HEK293 (cell line): ENCODE results near the gene MYLK3.

Experiments used
- CTCF ChIA-PET: fragments of 350-600 bp; formaldehyde crosslinking; extraction: SDS; loops from one replicate; lab custom pipeline; 2021; ENCODE audit warnings: antibody characterized with exemption; lab: Yijun Ruan, JAX
- POLR2A ChIA-PET: fragments of 300-600 bp; formaldehyde crosslinking; extraction: SDS; loops from one replicate; lab custom pipeline; 2020; ENCODE audit warnings: antibody characterized with exemption, inconsistent platforms; lab: Yijun Ruan, JAX
- H3K27ac ChIP-seq: fragments of 200-500 bp; sonication (Bioruptor generic); 2 replicates; pipeline ENCODE4 v1.5.1; 2014; ENCODE audit warnings: low read depth, low read length, control low read depth, inconsistent platforms; ENCODE audit errors: extremely low read depth
- H3K36me3 ChIP-seq, 2 experiments: fragments of 200-500 bp in 1 of 2; sonication (Bioruptor generic) in 1 of 2; 1 replicate in 1 of 2; 2 replicates in 1 of 2; pipeline ENCODE4 v1.5.1; 2014 to 2017; ENCODE audit warnings: inconsistent platforms in 2 of 2, low read length in 2 of 2; ENCODE audit not compliant: control insufficient read depth in 2 of 2, insufficient read depth in 1 of 2
- H3K4me1 ChIP-seq: fragments of 200-500 bp; sonication (Bioruptor generic); 2 replicates; pipeline ENCODE4 v1.5.1; 2014; ENCODE audit warnings: mild to moderate bottlenecking, low read length, inconsistent platforms; ENCODE audit not compliant: control insufficient read depth, insufficient read depth
- H3K4me3 ChIP-seq: 2 replicates; pipeline ENCODE4 v1.5.1; 2011; ENCODE audit warnings: low read depth, mild to moderate bottlenecking, control low read depth, low read length, moderate library complexity
- H3K9me3 ChIP-seq: fragments of 200-500 bp; sonication (Bioruptor generic); 2 replicates; pipeline ENCODE4 v1.5.1; 2014; ENCODE audit warnings: low read depth, low read length, inconsistent platforms; ENCODE audit not compliant: control insufficient read depth, insufficient read depth
- CTCF ChIP-seq: fragments of 450-650 bp; formaldehyde crosslinking; IDR thresholded peaks from 2 replicates; pipeline ENCODE4 v1.5.1; 2016; ENCODE audit warnings: missing biosample characterization, missing genetic modification characterization
- GLI4 ChIP-seq: fragments of 450-650 bp; formaldehyde crosslinking; IDR thresholded peaks from 2 replicates; pipeline ENCODE4 v1.5.1; 2016; ENCODE audit warnings: missing biosample characterization, missing genetic modification characterization
- KLF16 ChIP-seq: fragments of 450-650 bp; formaldehyde crosslinking; IDR thresholded peaks from 2 replicates; pipeline ENCODE4 v1.5.1; 2017; ENCODE audit warnings: missing biosample characterization, missing genetic modification characterization
- KLF9 ChIP-seq: fragments of 450-650 bp; formaldehyde crosslinking; IDR thresholded peaks from 2 replicates; pipeline ENCODE4 v1.5.1; 2016; ENCODE audit warnings: missing biosample characterization, missing genetic modification characterization, low read depth
- TRIM28 ChIP-seq: IDR thresholded peaks from 2 replicates; pipeline ENCODE4 v1.6.1; 2011; ENCODE audit warnings: low read length, control low read depth, borderline replicate concordance
- ZNF335 ChIP-seq: fragments of 450-650 bp; formaldehyde crosslinking; conservative IDR thresholded peaks from 2 replicates; pipeline ENCODE4 v1.5.1; 2016; ENCODE audit warnings: missing biosample characterization, missing genetic modification characterization
- ZNF391 ChIP-seq: fragments of 450-650 bp; formaldehyde crosslinking; IDR thresholded peaks from 2 replicates; pipeline ENCODE4 v1.5.1; 2016; ENCODE audit warnings: low read depth, missing biosample characterization, missing genetic modification characterization, borderline replicate concordance
- ZNF404 ChIP-seq: fragments of 450-650 bp; formaldehyde crosslinking; IDR thresholded peaks from 2 replicates; pipeline ENCODE4 v1.5.1; 2017; ENCODE audit warnings: missing biosample characterization, missing genetic modification characterization
- ZNF529 ChIP-seq: fragments of 450-650 bp; formaldehyde crosslinking; IDR thresholded peaks from 2 replicates; pipeline ENCODE4 v1.5.1; 2017; ENCODE audit warnings: missing genetic modification characterization, missing biosample characterization; ENCODE audit not compliant: insufficient replicate concordance
- ZNF585B ChIP-seq: fragments of 450-650 bp; formaldehyde crosslinking; IDR thresholded peaks from 2 replicates; pipeline ENCODE4 v1.5.1; 2016; ENCODE audit warnings: missing biosample characterization, missing genetic modification characterization
- ZNF621 ChIP-seq: fragments of 450-650 bp; formaldehyde crosslinking; IDR thresholded peaks from 2 replicates; pipeline ENCODE4 v1.5.1; 2017; ENCODE audit warnings: missing biosample characterization, missing genetic modification characterization
- ZNF626 ChIP-seq: fragments of 450-650 bp; sonication (Bioruptor Pico); formaldehyde crosslinking; IDR thresholded peaks from 2 replicates; pipeline ENCODE4 v1.5.1; 2018; ENCODE audit warnings: missing biosample characterization, missing genetic modification characterization, inconsistent platforms
- ZNF658 ChIP-seq: fragments of 450-650 bp; formaldehyde crosslinking; IDR thresholded peaks from 2 replicates; pipeline ENCODE4; 2016; ENCODE audit warnings: missing biosample characterization, missing genetic modification characterization
- ZNF76 ChIP-seq: fragments of 450-650 bp; formaldehyde crosslinking; IDR thresholded peaks from 2 replicates; pipeline ENCODE4; 2016; ENCODE audit warnings: low read depth, missing biosample characterization, missing genetic modification characterization, borderline replicate concordance
- ZNF837 ChIP-seq: fragments of 450-650 bp; formaldehyde crosslinking; IDR thresholded peaks from 2 replicates; pipeline ENCODE4 v1.5.1; 2016; ENCODE audit warnings: missing biosample characterization, missing genetic modification characterization
- TF ChIP-seq, protein P1 (sequence below): fragments of 450-650 bp; formaldehyde crosslinking; IDR thresholded peaks from 2 replicates; pipeline ENCODE4 v1.5.1; 2016; ENCODE audit warnings: missing biosample characterization, missing genetic modification characterization
- TF ChIP-seq, protein P2 (sequence below): fragments of 450-650 bp; formaldehyde crosslinking; IDR thresholded peaks from 2 replicates; pipeline ENCODE4; 2016; ENCODE audit warnings: missing biosample characterization, missing genetic modification characterization
- TF ChIP-seq, protein P3 (sequence below): fragments of 450-650 bp; formaldehyde crosslinking; IDR thresholded peaks from 2 replicates; pipeline ENCODE4 v1.5.1; 2016; ENCODE audit warnings: missing biosample characterization, missing genetic modification characterization

MYLK3 gene

GRCh38 chr16:46712911-46713310, 35.2 kb downstream of the MYLK3 start (continued):
- TF ChIP-seq, protein P1, sequence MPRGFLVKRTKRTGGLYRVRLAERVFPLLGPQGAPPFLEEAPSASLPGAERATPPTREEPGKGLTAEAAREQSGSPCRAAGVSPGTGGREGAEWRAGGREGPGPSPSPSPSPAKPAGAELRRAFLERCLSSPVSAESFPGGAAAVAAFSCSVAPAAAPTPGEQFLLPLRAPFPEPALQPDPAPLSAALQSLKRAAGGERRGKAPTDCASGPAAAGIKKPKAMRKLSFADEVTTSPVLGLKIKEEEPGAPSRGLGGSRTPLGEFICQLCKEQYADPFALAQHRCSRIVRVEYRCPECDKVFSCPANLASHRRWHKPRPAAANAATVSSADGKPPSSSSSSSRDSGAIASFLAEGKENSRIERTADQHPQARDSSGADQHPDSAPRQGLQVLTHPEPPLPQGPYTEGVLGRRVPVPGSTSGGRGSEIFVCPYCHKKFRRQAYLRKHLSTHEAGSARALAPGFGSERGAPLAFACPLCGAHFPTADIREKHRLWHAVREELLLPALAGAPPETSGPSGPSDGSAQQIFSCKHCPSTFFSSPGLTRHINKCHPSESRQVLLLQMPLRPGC (tag by site-specific recombination): no peak
- TF ChIP-seq KLF16 (tag by site-specific recombination) (no peak), ZNF585B (tag by site-specific recombination) (no peak), CTCF (tag by site-specific recombination) (no peak), ZNF529 (tag by site-specific recombination) (no peak), ZNF837 (tag by site-specific recombination) (no peak), ZNF658 (no peak), ZNF391 (tag by site-specific recombination) (no peak)
- TF ChIP-seq, protein P2, sequence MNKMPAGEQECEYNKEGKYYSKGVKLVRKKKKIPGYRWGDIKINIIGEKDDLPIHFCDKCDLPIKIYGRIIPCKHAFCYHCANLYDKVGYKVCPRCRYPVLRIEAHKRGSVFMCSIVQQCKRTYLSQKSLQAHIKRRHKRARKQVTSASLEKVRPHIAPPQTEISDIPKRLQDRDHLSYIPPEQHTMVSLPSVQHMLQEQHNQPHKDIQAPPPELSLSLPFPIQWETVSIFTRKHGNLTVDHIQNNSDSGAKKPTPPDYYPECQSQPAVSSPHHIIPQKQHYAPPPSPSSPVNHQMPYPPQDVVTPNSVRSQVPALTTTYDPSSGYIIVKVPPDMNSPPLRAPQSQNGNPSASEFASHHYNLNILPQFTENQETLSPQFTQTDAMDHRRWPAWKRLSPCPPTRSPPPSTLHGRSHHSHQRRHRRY (tag by site-specific recombination): no peak
- TF ChIP-seq, all 188 proteins: peak for 0

GRCh38 chr16:46711106-46712058, 36.8 kb downstream of the MYLK3 start:
- Histone ChIP-seq H3K36me3 (no peaks in the 10 kb centered on the region), H3K9me3 (no peaks in the 10 kb centered on the region), H3K4me1 (no peaks in the 10 kb centered on the region), H3K4me3 (no peak overlapping the region), H3K27ac (no peak overlapping the region)
- TF ChIP-seq ZNF76 (tag by site-specific recombination) (no peak), ZNF404 (tag by site-specific recombination) (no peak), ZNF621 (tag by site-specific recombination) (no peak), ZNF626 (no peak), KLF9 (tag by site-specific recombination) (no peak), ZNF335 (no peak), GLI4 (no peak), TRIM28 (no peak)
- TF ChIP-seq, protein P3, sequence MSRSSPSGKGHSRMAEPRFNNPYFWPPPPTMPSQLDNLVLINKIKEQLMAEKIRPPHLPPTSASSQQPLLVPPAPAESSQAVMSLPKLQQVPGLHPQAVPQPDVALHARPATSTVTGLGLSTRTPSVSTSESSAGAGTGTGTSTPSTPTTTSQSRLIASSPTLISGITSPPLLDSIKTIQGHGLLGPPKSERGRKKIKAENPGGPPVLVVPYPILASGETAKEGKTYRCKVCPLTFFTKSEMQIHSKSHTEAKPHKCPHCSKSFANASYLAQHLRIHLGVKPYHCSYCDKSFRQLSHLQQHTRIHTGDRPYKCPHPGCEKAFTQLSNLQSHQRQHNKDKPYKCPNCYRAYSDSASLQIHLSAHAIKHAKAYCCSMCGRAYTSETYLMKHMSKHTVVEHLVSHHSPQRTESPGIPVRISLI (tag by site-specific recombination): no peak
- ChIA-PET CTCF (interaction anchor here (0.7 kb wide), 2 partner anchors 85 to 109 kb away, joined by 4 to 5 read pairs; no protein-coding TSS in a partner anchor), POLR2A (no interaction called here)
